Neural progenitor cell (in vitro differentiated cells): ENCODE data around the gene ARHGAP29. TPM values are rescaled to one million over a fixed set of nuclear protein-coding genes. Genes with fewer than 3 reads are reported as not detected.

Experiments
- DNase-seq: peaks from one replicate; pipeline ENCODE4 v3.0.0-alpha.2; 2016; ENCODE audit warnings: low spot score
- H2AFZ ChIP-seq: fragments of 200-600 bp; sonication (generic); replicated peaks from 2 replicates; pipeline ENCODE4 v1.6.1; 2016; ENCODE audit warnings: antibody characterized with exemption
- H3F3A ChIP-seq: fragments of 200-600 bp; sonication (generic); 2 replicates; pipeline ENCODE4 v1.6.1; 2016; ENCODE audit warnings: antibody characterized with exemption, low read depth
- H3K27ac ChIP-seq: fragments of 200-600 bp; sonication (generic); 2 replicates; pipeline ENCODE4 v1.5.1; 2016; ENCODE audit warnings: mild to moderate bottlenecking
- H3K27me3 ChIP-seq: fragments of 200-600 bp; sonication (generic); 2 replicates; pipeline ENCODE4 v1.6.1; 2016; ENCODE audit warnings: mild to moderate bottlenecking, moderate library complexity
- H3K36me3 ChIP-seq: fragments of 200-600 bp; sonication (generic); 2 replicates; pipeline ENCODE4 v1.5.1; 2016
- H3K4me1 ChIP-seq: fragments of 200-600 bp; sonication (generic); 2 replicates; pipeline ENCODE4 v1.6.1; 2016; ENCODE audit warnings: mixed run types
- H3K4me2 ChIP-seq: fragments of 200-600 bp; sonication (generic); 2 replicates; pipeline ENCODE4 v1.6.1; 2016
- H3K4me3 ChIP-seq: fragments of 200-600 bp; sonication (generic); 2 replicates; pipeline ENCODE4 v1.5.1; 2016
- H3K79me2 ChIP-seq: fragments of 200-600 bp; sonication (generic); 2 replicates; pipeline ENCODE4 v1.6.1; 2016; ENCODE audit warnings: low read depth
- H3K9ac ChIP-seq: fragments of 200-600 bp; sonication (generic); 2 replicates; pipeline ENCODE4 v1.6.1; 2016
- H3K9me3 ChIP-seq: fragments of 200-600 bp; sonication (generic); 2 replicates; pipeline ENCODE4 v1.5.1; 2016; ENCODE audit warnings: low read depth
- H4K20me1 ChIP-seq: fragments of 200-600 bp; sonication (generic); 2 replicates; pipeline ENCODE4 v1.6.1; 2016; ENCODE audit warnings: low read depth
- H3K27ac Mint-ChIP-seq: 3 replicates; pipeline ENCODE4 v1.8.0; 2021; ENCODE audit warnings: mixed read lengths
- H3K27me3 Mint-ChIP-seq: 2 replicates; pipeline ENCODE4 v1.8.0; 2022; ENCODE audit warnings: low read depth, mild to moderate bottlenecking, inconsistent platforms, moderate library complexity, mixed read lengths; ENCODE audit not compliant: insufficient read depth
- H3K36me3 Mint-ChIP-seq: 3 replicates; pipeline ENCODE4 v1.8.0; 2021; ENCODE audit warnings: mixed read lengths
- H3K4me1 Mint-ChIP-seq: 3 replicates; pipeline ENCODE4 v1.8.0; 2021; ENCODE audit warnings: mixed read lengths
- H3K4me3 Mint-ChIP-seq: 3 replicates; pipeline ENCODE4 v1.8.0; 2021; ENCODE audit warnings: mild to moderate bottlenecking, moderate library complexity, mixed read lengths
- H3K9me3 Mint-ChIP-seq: 3 replicates; pipeline ENCODE4 v1.8.0; 2020; ENCODE audit warnings: mixed read lengths
- CTCF ChIP-seq: fragments of 200-600 bp; sonication (generic); IDR thresholded peaks from 2 replicates; pipeline ENCODE4 v1.5.1; 2017; ENCODE audit warnings: antibody characterized with exemption, mild to moderate bottlenecking
- EZH2 ChIP-seq: fragments of 200-600 bp; sonication (generic); IDR thresholded peaks from 2 replicates; pipeline ENCODE4 v1.6.1; 2017; ENCODE audit warnings: antibody characterized with exemption, mild to moderate bottlenecking, moderate library complexity
- EZH2phosphoT487 ChIP-seq: fragments of 200-600 bp; sonication (generic); IDR thresholded peaks from 2 replicates; pipeline ENCODE4 v1.6.1; 2017; ENCODE audit warnings: antibody characterized with exemption
- total RNA-seq: library from RNA; depleted of rRNA; stranded (reverse); fragments of >200 nt; gene quantifications from 2 replicates; pipeline ENCODE4 v1.2.3, GENCODE V29; 2015; ENCODE audit warnings: low replicate concordance

Gene ARHGAP29
- total RNA-seq = 11.4 and 14.8 TPM in 2 replicates

GRCh38 chr1:94237291-94238226 is at the start of gene ARHGAP29:
TSS of gene ARHGAP29 (minus strand) at chr1:94237584. CDS start at chr1:94231611, 5,973 bp downstream.
- peaks cover 31% of the 10 kb centered on the region for H3K27me3 Mint-ChIP-seq
- H3K4me3 Mint-ChIP-seq = peak within 1 kb of the TSS; percentile 90
- H3K9me3 Mint-ChIP-seq = no peaks in the 10 kb centered on the region
- Histone ChIP-seq H3F3A (peaks cover 10% of the 10 kb centered on the region), H3K27ac (no peak within 1 kb of the TSS), H3K9ac (no peak within 1 kb of the TSS), H3K4me2 (peak within 1 kb of the TSS; percentile 78), H3K4me1 (peaks cover 7% of the 10 kb centered on the region), H2AFZ (peak within 1 kb of the TSS; percentile 96), H3K9me3 (no peaks in the 10 kb centered on the region), H4K20me1 (peaks cover 25% of the 10 kb centered on the region), H3K4me3 (peak within 1 kb of the TSS; percentile 86), H3K36me3 (no peaks in the 10 kb centered on the region), H3K79me2 (no peaks in the 10 kb centered on the region), H3K27me3 (peaks cover 81% of the 10 kb centered on the region)
- no peak within 1 kb of the TSS for H3K27ac Mint-ChIP-seq
- peaks cover 11% of the 10 kb centered on the region for H3K4me1 Mint-ChIP-seq
- no peak for TF ChIP-seq EZH2
- TF ChIP-seq CTCF = peak; percentile 32
- peak; percentile 95 for DNase-seq
- no peaks in the 10 kb centered on the region for H3K36me3 Mint-ChIP-seq

GRCh38 chr1:94286864-94287437 is 49.6 kb upstream of the ARHGAP29 start:
- Mint-ChIP-seq H3K9me3 (peaks cover 2% of the 10 kb centered on the region), H3K27ac (no peak overlapping the region), H3K36me3 (no peaks in the 10 kb centered on the region), H3K4me3 (no peak overlapping the region), H3K27me3 (peaks cover 5% of the 10 kb centered on the region), H3K4me1 (no peaks in the 10 kb centered on the region)
- Histone ChIP-seq H3K4me2 (no peak overlapping the region), H2AFZ (no peak overlapping the region), H3K9ac (no peak overlapping the region), H3K27me3 (no peaks in the 10 kb centered on the region), H3K79me2 (no peaks in the 10 kb centered on the region), H3F3A (no peaks in the 10 kb centered on the region), H3K4me3 (no peak overlapping the region), H4K20me1 (no peaks in the 10 kb centered on the region), H3K27ac (no peak overlapping the region), H3K4me1 (no peaks in the 10 kb centered on the region), H3K36me3 (no peaks in the 10 kb centered on the region), H3K9me3 (no peaks in the 10 kb centered on the region)
- no peak for DNase-seq
- TF ChIP-seq EZH2 (no peak), EZH2phosphoT487 (no peak), CTCF (no peak)

DNA sequence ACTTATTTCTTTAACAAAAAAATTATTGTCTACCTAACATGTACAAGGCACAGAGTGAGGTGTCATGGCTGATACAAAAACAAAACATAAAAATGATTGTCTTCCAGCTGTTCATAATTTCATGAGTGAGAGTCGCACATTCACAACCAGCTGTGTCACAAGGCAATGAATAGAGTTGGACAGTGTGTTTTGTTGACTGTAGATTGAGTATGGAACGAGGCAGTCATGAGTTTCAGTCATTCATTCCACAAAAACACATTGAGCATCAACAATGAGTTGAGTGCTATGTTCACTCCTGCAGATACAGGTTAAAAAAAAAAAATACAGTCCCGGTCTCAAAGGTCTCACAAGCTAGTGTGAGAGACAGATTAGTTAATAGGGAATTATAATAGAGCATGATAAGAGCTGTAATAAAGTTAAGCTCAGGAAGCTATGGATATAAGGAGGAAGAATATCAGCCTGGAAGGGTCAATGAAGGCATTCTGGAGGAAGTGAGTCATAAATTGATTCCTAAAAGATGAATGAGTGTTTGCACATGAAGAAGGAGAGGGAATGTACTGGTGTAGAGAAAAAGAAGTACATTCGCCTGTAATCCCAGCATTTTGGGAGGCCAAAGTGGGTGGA is 47.8 kb upstream of the ARHGAP29 start:
- Mint-ChIP-seq H3K27ac (no peak overlapping the region), H3K36me3 (no peaks in the 10 kb centered on the region), H3K4me3 (no peak overlapping the region), H3K4me1 (peaks cover 5% of the 10 kb centered on the region), H3K27me3 (peaks cover 3% of the 10 kb centered on the region), H3K9me3 (peaks cover 2% of the 10 kb centered on the region)
- Histone ChIP-seq H2AFZ (no peak overlapping the region), H3K27ac (no peak overlapping the region), H4K20me1 (no peaks in the 10 kb centered on the region), H3K9ac (no peak overlapping the region), H3K9me3 (no peaks in the 10 kb centered on the region), H3K4me1 (no peaks in the 10 kb centered on the region), H3K4me2 (no peak overlapping the region), H3K79me2 (no peaks in the 10 kb centered on the region), H3F3A (no peaks in the 10 kb centered on the region), H3K27me3 (no peaks in the 10 kb centered on the region), H3K36me3 (no peaks in the 10 kb centered on the region), H3K4me3 (no peak overlapping the region)
- DNase-seq = no peak
- TF ChIP-seq CTCF (no peak), EZH2 (no peak), EZH2phosphoT487 (no peak)
